ENCODE measurements around the gene FYB2. TPM values are rescaled to one million over a fixed set of nuclear protein-coding genes. Genes with fewer than 3 reads are reported as not detected.

FYB2 gene
- total and polyA plus RNA-seq, 10 of the 15 experiments (the other 5 are each of a cell fraction or from before 2014, with no cell fraction given), result 0.04 to 0.16 (median 0.05) TPM; not detected in 4

- TF ChIP-seq EP300 (IDR thresholded peaks at IDR 0.05; ENCODE audit: borderline replicate concordance in 1 of 2, control insufficient read depth in 1 of 2, low read depth in 2 of 2, low read length in 2 of 2), result no peak
- TF ChIP-seq TAF1 (IDR thresholded peaks at IDR 0.05; ENCODE audit: borderline replicate concordance, low read depth, low read length), result no peak
- no peak for TF ChIP-seq ZBTB4 (CRISPR knock-in tag; IDR thresholded peaks at IDR 0.05)
Observed at GRCh38 chr1:56825436-56825835, 6.2 kb upstream of the FYB2 start (continued).

- Histone ChIP-seq H3K27me3 (replicated peaks in 1 of 2; ENCODE audit: control insufficient read depth in 2 of 2, insufficient read depth in 2 of 2, low read length in 1 of 2) (peaks cover 0 to 1% of the 10 kb centered on the region in 2 experiments; a peak in 2 of 4 replicates), H3K4me2 (ENCODE audit: control insufficient read depth, insufficient read depth) (no peak overlapping the region), H3K36me3 (ENCODE audit: control insufficient read depth in 2 of 2, insufficient read depth in 2 of 2, low read length in 1 of 2) (no peaks in the 10 kb centered on the region), H3K9me3 (replicated peaks; ENCODE audit: control insufficient read depth, insufficient read depth, low read length) (no peaks in the 10 kb centered on the region), H2AFZ (ENCODE audit: control insufficient read depth, low read depth, low read length) (no peak overlapping the region), H3K79me2 (ENCODE audit: control insufficient read depth, insufficient read depth, low read length) (no peaks in the 10 kb centered on the region), H3K27ac (ENCODE audit: control insufficient read depth, insufficient read depth) (no peak overlapping the region), H3K4me1 (ENCODE audit: control insufficient read depth, insufficient read depth, low read length) (no peaks in the 10 kb centered on the region), H3K4me3 (no peak overlapping the region), H4K20me1 (ENCODE audit: control insufficient read depth, insufficient read depth) (no peaks in the 10 kb centered on the region), H3K9ac (ENCODE audit: control insufficient read depth, insufficient read depth, low read length) (no peak overlapping the region)
- DNase-seq (ENCODE audit: low read depth, low spot score) (no peak), FAIRE-seq (no peak), ATAC-seq (no peak)
- SMC1A ChIA-PET (ENCODE audit: uncharacterized antibody, unreplicated experiment), result interaction anchor here (1.2 kb wide), 1 partner anchor 68 kb away, joined by 3 read pairs; no protein-coding TSS in a partner anchor
- intact Hi-C loops (cut with micrococcal nuclease; ENCODE audit: unreplicated experiment) (loop anchor here (5.0 kb wide), 3 partner anchors 118 to 1538 kb away; no protein-coding TSS in a partner anchor), in situ Hi-C loops (cut with MboI) (loop anchor here (5.0 to 25.0 kb wide), 2 partner anchors 1222 to 1737 kb away; no protein-coding TSS in a partner anchor)
- no TSS peak for BruUV-seq (replicated peaks)
- 0% methylated on average over 1 of the region's 1 CpG for WGBS (ENCODE audit: insufficient coverage, insufficient replicate concordance, low lambda C conversion rate, missing lambda C conversion rate)
- CTCF ChIA-PET, result interaction anchor here (0.8 to 1.3 kb wide), 2 partner anchors 10 to 17 kb away, joined by 3 to 4 read pairs; no protein-coding TSS in a partner anchor
- POLR2A ChIA-PET, result no interaction called here
- RAD21 ChIA-PET (ENCODE audit: unreplicated experiment), result no interaction called here
- TF ChIP-seq MAX (IDR thresholded peaks at IDR 0.05; ENCODE audit: low read depth, low read length) (no peak), SREBF1 (IDR thresholded peaks at IDR 0.05; ENCODE audit: low read length) (no peak), SKIL (IDR thresholded peaks at IDR 0.05; ENCODE audit: low read depth, poor library complexity, severe bottlenecking) (no peak), SIN3A (IDR thresholded peaks at IDR 0.05; ENCODE audit: low read depth, low read length) (no peak), ELK1 (IDR thresholded peaks at IDR 0.05; ENCODE audit: low read depth, low read length) (no peak), JUNB (IDR thresholded peaks at IDR 0.05) (no peak), ATF2 (IDR thresholded peaks at IDR 0.05; ENCODE audit: low read length) (no peak), NFYA (IDR thresholded peaks at IDR 0.05; ENCODE audit: borderline replicate concordance, low read depth, low read length) (no peak), TAF1 (IDR thresholded peaks at IDR 0.05; ENCODE audit: borderline replicate concordance, low read depth, low read length) (no peak), POLR2AphosphoS2 (IDR thresholded peaks at IDR 0.05; ENCODE audit: low read depth, low read length) (no peak)
Observed at GRCh38 chr1:56824938-56825337, 5.7 kb upstream of the FYB2 start.

Data from GM12878 (cell line).